Thoracic aorta (tissue), 2 donors: ENCODE data around the gene TCP11L2. TPM values are rescaled to one million over a fixed set of nuclear protein-coding genes. Genes with fewer than 3 reads are reported as not detected.

Source experiments
- ATAC-seq: fragments of 150-250 bp; one replicate; pipeline ENCODE4 v1.8.0; 2017; ENCODE audit warnings: low read depth; ENCODE audit not compliant: insufficient number of reproducible peaks, low FRiP score
- DNase-seq: peaks from one replicate; pipeline ENCODE4 v3.0.0-alpha.2; 2020; ENCODE audit warnings: low spot score
- H3K27ac ChIP-seq, 2 donors: fragments of 200-600 bp; sonication (generic); 1 replicate in 1 of 2; 2 replicates in 1 of 2; pipeline ENCODE4 v1.5.1; 2016; ENCODE audit warnings: mild to moderate bottlenecking in 2 of 2, moderate library complexity in 2 of 2
- H3K27me3 ChIP-seq: fragments of 200-600 bp; sonication (generic); replicated peaks from 2 replicates; pipeline ENCODE4 v1.6.0; 2016; ENCODE audit warnings: mild to moderate bottlenecking; ENCODE audit not compliant: insufficient read depth
- H3K36me3 ChIP-seq: fragments of 200-600 bp; sonication (generic); one replicate; pipeline ENCODE4 v1.5.1; 2016
- H3K4me1 ChIP-seq, 2 donors: fragments of 200-600 bp; sonication (generic); 1 replicate in 1 of 2; 2 replicates in 1 of 2; pipeline versions ENCODE4 v1.5.1 to v1.6.0; 2016; ENCODE audit warnings: low read depth in 2 of 2, mild to moderate bottlenecking in 1 of 2; ENCODE audit not compliant: control insufficient read depth in 1 of 2
- H3K4me3 ChIP-seq: fragments of 200-600 bp; sonication (generic); 2 replicates; pipeline ENCODE4 v1.5.1; 2016; ENCODE audit warnings: mild to moderate bottlenecking
- H3K9me3 ChIP-seq: fragments of 200-600 bp; sonication (generic); 2 replicates; pipeline ENCODE4 v1.5.1; 2016
- total RNA-seq, 2 donors: library from RNA; depleted of rRNA; stranded (reverse); fragments of >200 nt; gene quantifications; one replicate each; pipeline versions ENCODE4 v1.1.0 to v1.2.3, GENCODE V29; 2016
- TF ChIP-seq, protein P1 (sequence below): fragments of 200-600 bp; sonication (generic); IDR thresholded peaks from one replicate; pipeline ENCODE4 v1.5.1; 2019; ENCODE audit warnings: antibody characterized with exemption

TCP11L2 gene
- total RNA-seq, 2 donors from 2014 or later = 23.1 to 23.2 TPM

GRCh38 chr12:106392759-106393158 lies 90.2 kb downstream of the TCP11L2 start:
- TF ChIP-seq, protein P1, sequence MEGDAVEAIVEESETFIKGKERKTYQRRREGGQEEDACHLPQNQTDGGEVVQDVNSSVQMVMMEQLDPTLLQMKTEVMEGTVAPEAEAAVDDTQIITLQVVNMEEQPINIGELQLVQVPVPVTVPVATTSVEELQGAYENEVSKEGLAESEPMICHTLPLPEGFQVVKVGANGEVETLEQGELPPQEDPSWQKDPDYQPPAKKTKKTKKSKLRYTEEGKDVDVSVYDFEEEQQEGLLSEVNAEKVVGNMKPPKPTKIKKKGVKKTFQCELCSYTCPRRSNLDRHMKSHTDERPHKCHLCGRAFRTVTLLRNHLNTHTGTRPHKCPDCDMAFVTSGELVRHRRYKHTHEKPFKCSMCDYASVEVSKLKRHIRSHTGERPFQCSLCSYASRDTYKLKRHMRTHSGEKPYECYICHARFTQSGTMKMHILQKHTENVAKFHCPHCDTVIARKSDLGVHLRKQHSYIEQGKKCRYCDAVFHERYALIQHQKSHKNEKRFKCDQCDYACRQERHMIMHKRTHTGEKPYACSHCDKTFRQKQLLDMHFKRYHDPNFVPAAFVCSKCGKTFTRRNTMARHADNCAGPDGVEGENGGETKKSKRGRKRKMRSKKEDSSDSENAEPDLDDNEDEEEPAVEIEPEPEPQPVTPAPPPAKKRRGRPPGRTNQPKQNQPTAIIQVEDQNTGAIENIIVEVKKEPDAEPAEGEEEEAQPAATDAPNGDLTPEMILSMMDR = no peak
- no peak for ATAC-seq
- Histone ChIP-seq H3K4me3 (no peak overlapping the region), H3K27me3 (no peaks in the 10 kb centered on the region), H3K9me3 (no peaks in the 10 kb centered on the region), H3K4me1 (no peaks in the 10 kb centered on the region), H3K36me3 (peaks cover 5% of the 10 kb centered on the region), H3K27ac (no peak overlapping the region)
- DNase-seq = no peak

Other genes with a start within 250 kb of the TCP11L2 start
- gene NUAK1, start 163.8 kb upstream of the TCP11L2 start, total RNA-seq = 10 to 100 TPM; 20.0 to 31.4 TPM
- gene CKAP4, start 54.7 kb upstream of the TCP11L2 start, total RNA-seq = 10 to 100 TPM; 81.4 to 85.1 TPM
- gene POLR3B, start 55.0 kb downstream of the TCP11L2 start, total RNA-seq = 1 to 10 TPM; 7.7 to 7.8 TPM